CD4-positive, alpha-beta T cell treated with Interferon alpha-2 for 1 hour (primary cell): ENCODE data around the gene NACC2.

ENCODE experiments used
- DNase-seq, 2 donors: peaks; one replicate each; pipeline ENCODE4 v3.0.0-alpha.2; 2020 to 2022

The NACC2 gene

GRCh38 chr9:136095070-136096058 is at the start of gene NACC2:
Gene NACC2 (minus strand): TSS chr9:136095289. CDS start chr9:136050521, 44,768 bp downstream.
- peak in 1 of 2 donors; percentile 43 for DNase-seq

- DNase-seq = no peak
Measured at GRCh38 chr9:136144450-136144849, 49.4 kb upstream of the NACC2 start.

GRCh38 chr9:136143215-136144001 is 48.3 kb upstream of the NACC2 start:
- DNase-seq = no peak

GRCh38 chr9:136142859-136143214 is 47.7 kb upstream of the NACC2 start:
- DNase-seq = no peak

GRCh38 chr9:136142414-136142796 is 47.3 kb upstream of the NACC2 start:
- DNase-seq = no peak

- DNase-seq = no peak
Measured at GRCh38 chr9:136141682-136142413, 46.8 kb upstream of the NACC2 start.

GRCh38 chr9:136140966-136141365 is 45.9 kb upstream of the NACC2 start:
- DNase-seq = no peak

- no peak for DNase-seq
Measured at GRCh38 chr9:136140046-136140445, 45.0 kb upstream of the NACC2 start.

- peak in 1 of 2 donors; percentile 47 for DNase-seq
Measured at GRCh38 chr9:136138566-136138965, 43.5 kb upstream of the NACC2 start.

GRCh38 chr9:136137321-136138265 is 42.5 kb upstream of the NACC2 start:
- DNase-seq = no peak

GRCh38 chr9:136136127-136136925 is 41.2 kb upstream of the NACC2 start:
- DNase-seq = no peak

- no peak for DNase-seq
Measured at GRCh38 chr9:136135326-136136126, 40.4 kb upstream of the NACC2 start.

GRCh38 chr9:136133959-136134484 is 38.9 kb upstream of the NACC2 start:
- DNase-seq = no peak

- DNase-seq = peak; percentile 18 to 27
Measured at GRCh38 chr9:136133191-136133958, 38.3 kb upstream of the NACC2 start.

GRCh38 chr9:136132512-136133050 is 37.5 kb upstream of the NACC2 start:
- DNase-seq = no peak

- DNase-seq = no peak
Measured at GRCh38 chr9:136131629-136132511, 36.8 kb upstream of the NACC2 start.

GRCh38 chr9:136129176-136129575 is 34.1 kb upstream of the NACC2 start:
- no peak for DNase-seq

- no peak for DNase-seq
Measured at GRCh38 chr9:136128436-136128835, 33.3 kb upstream of the NACC2 start.
